Heart right ventricle (tissue), 16 donors: ENCODE results near the gene MPRIP. TPM values are rescaled to one million over a fixed set of nuclear protein-coding genes. Genes with fewer than 3 reads are reported as not detected.

Source experiments
- ATAC-seq, 8 donors: fragments of 200-7000 bp; cut with Tn5 transposase; one replicate each; pipeline ENCODE4 v1.9.1; 2020; ENCODE audit warnings: mild to moderate bottlenecking in 8 of 8, moderate library complexity in 8 of 8, moderate number of reproducible peaks in 1 of 8
- DNase-seq, 2 donors: peaks; one replicate each; pipeline ENCODE4 v3.0.0-alpha.2; 2020
- H3K27ac ChIP-seq, 10 donors: fragments of 200-600 bp; sonication (generic) in 2 of 10; one replicate each; pipeline versions ENCODE4 v1.5.0 to v1.8.0; 2020 to 2022; ENCODE audit warnings: mild to moderate bottlenecking in 3 of 10
- H3K27me3 ChIP-seq, 7 donors: fragments of 200-600 bp; one replicate each; pipeline ENCODE4 v1.8.0; 2021 to 2022; ENCODE audit warnings: mild to moderate bottlenecking in 2 of 7
- H3K36me3 ChIP-seq, 9 donors: fragments of 200-600 bp; sonication (generic) in 1 of 9; one replicate each; pipeline versions ENCODE4 v1.5.0 to v1.8.0; 2020 to 2022; ENCODE audit warnings: mild to moderate bottlenecking in 2 of 9
- H3K4me1 ChIP-seq, 9 donors: fragments of 200-600 bp; sonication (generic) in 1 of 9; one replicate each; pipeline versions ENCODE4 v1.5.0 to v1.8.0; 2020 to 2022; ENCODE audit warnings: mild to moderate bottlenecking in 4 of 9
- H3K4me3 ChIP-seq, 10 donors: fragments of 200-600 bp; sonication (generic) in 2 of 10; one replicate each; pipeline versions ENCODE4 v1.5.0 to v1.8.0; 2020 to 2022; ENCODE audit warnings: mild to moderate bottlenecking in 7 of 10, moderate library complexity in 2 of 10
- H3K9me3 ChIP-seq, 11 donors: fragments of 200-600 bp in 10 of 11; sonication (generic) in 2 of 11; one replicate each; pipeline versions ENCODE4 v1.5.0 to v1.8.0; 2013 to 2022; ENCODE audit warnings: mild to moderate bottlenecking in 2 of 11, control low read depth in 1 of 11, moderate library complexity in 1 of 11
- WGBS, 2 donors: extraction: QIAGEN DNeasy Blood & Tissue Kit; methylation state at CpG; one replicate each; pipeline ENCODE4 v1.1.7; 2013; ENCODE audit warnings: inconsistent platforms in 1 of 2; 5-methylcytosine and 5-hydroxymethylcytosine counted together
- intact Hi-C, 10 donors: fragments of 100-400 bp; cut with DNase I; formaldehyde crosslinking; loops; one replicate each; pipeline versions ENCODE4 v1.11.1 to v1.14.2; 2022
- polyA plus RNA-seq, 2 donors: library from polyadenylated mRNA; stranded (reverse); fragments of 200-250 nt; gene quantifications; one replicate each; pipeline ENCODE4 v1.2.3, GENCODE V29; 2013
- total RNA-seq, 10 donors: library from RNA; stranded (reverse); fragmentation: NEBNext Ultra II Directional in 3 of 10; extraction: Animal tissue kit (Norgen Biotek cat#: 25700) in 3 of 10; gene quantifications; one replicate each; pipeline versions ENCODE4 v1.2.1 to v1.2.4, GENCODE V29; 2021 to 2023
- TF ChIP-seq, protein P1 (sequence below), 9 donors: fragments of 200-600 bp; sonication (generic) in 2 of 9; IDR thresholded peaks; one replicate each; pipeline versions ENCODE4 v1.5.0 to v1.8.0; 2021 to 2022; ENCODE audit warnings: antibody characterized with exemption in 9 of 9, mild to moderate bottlenecking in 5 of 9, moderate library complexity in 1 of 9
- donor health status: Arrhythmogenic right ventricular cardiomyopathy.
- donor health status: ischemic (EF 13 %, LVEDD 7.1; RV severe dilation, severe dysfunction).
- donor health status: healthy with polysubstance abuse.
- donor health status: DM: no; HTN: yes; CAD: no.
- donor health status: DM: no; HTN: no; CAD: no.
- donor health status: ischemic (EF 25% LVEDD 6.9; RV normal size, moderate dysfunction).
- donor health status: ischemic (EF 25% LVEDD 5.7; RV mildly dilated, moderate dysfunction).
- donor health status: healthy.
- donor health status: DM: yes; HTN: yes; CAD: no.
- donor health status: Ischemic cardiomyopathy.
- donor health status: ischemic (EF 35%, LVEDD 5.7; RV mildly dilated, moderate dysfunction).
- donor health status: nonischemic (EF 11% LVEDD 7.7; RV severe dilation, severe dysfunction).
- donor health status: DM: yes; HTN: yes; CAD: no.
- donor health status: PGD.
- donor health status: ischemic (EF 29% LVEDD 5.4; RV normal size, mild dysfunction).
- donor health status: nonischemic (EF 23%, LVEDD 6.1; RV moderate dilation, normal function).

The MPRIP gene
- total and polyA plus RNA-seq, 12 donors, result 225 to 409 (median 321) TPM

DNA sequence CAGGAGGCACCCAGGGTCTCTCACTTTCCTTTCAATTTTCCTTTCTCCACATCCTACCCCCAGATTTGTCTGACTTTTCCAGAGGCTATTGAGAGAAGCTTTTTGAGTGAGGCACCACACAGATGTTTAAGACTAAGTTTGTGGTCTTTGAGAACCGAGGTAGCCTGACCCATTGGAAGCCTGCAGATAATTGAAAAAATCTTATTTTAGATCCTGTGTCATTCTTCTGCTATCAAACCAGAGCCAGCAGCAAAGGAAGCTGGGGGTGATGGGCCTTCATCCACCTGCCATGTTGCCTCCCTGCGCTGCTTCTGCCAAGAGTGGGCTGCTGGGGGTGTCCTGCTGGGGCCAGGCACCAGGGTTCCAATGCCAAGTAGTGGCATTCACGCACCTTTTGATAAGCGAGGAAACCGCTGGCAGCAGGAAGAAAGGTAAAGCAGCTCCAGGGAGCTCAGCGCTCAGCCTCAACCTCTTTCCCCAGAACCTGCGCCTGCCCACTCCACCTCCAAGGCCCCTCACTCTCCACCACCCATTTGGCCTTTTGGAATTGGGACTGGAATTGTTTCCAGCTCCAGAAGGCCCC, 55.6 kb downstream of the MPRIP start:
- no peak for ATAC-seq
- Histone ChIP-seq H3K36me3 (peaks cover 0 to 29% (median 0%) of the 10 kb centered on the region in 9 donors), H3K4me1 (peaks cover 43 to 100% (median 87%) of the 10 kb centered on the region in 9 donors), H3K27ac (peak overlapping the region; percentile 59 to 90 (median 74)), H3K27me3 (no peaks in the 10 kb centered on the region), H3K9me3 (no peaks in the 10 kb centered on the region), H3K4me3 (no peak overlapping the region)
- WGBS, 2 donors, result 68 to 71% methylated on average over 7 of the region's 7 CpGs
- TF ChIP-seq, protein P1, sequence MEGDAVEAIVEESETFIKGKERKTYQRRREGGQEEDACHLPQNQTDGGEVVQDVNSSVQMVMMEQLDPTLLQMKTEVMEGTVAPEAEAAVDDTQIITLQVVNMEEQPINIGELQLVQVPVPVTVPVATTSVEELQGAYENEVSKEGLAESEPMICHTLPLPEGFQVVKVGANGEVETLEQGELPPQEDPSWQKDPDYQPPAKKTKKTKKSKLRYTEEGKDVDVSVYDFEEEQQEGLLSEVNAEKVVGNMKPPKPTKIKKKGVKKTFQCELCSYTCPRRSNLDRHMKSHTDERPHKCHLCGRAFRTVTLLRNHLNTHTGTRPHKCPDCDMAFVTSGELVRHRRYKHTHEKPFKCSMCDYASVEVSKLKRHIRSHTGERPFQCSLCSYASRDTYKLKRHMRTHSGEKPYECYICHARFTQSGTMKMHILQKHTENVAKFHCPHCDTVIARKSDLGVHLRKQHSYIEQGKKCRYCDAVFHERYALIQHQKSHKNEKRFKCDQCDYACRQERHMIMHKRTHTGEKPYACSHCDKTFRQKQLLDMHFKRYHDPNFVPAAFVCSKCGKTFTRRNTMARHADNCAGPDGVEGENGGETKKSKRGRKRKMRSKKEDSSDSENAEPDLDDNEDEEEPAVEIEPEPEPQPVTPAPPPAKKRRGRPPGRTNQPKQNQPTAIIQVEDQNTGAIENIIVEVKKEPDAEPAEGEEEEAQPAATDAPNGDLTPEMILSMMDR (IDR thresholded peaks at IDR 0.05), result no peak
- intact Hi-C loops, result loop anchor here in 3 of 10 donors (5.0 to 10.0 kb wide), 3 partner anchors 46 to 56 kb away; partner anchors contain the start of gene MPRIP (in 2 of the 3)
- no peak for DNase-seq

DNA sequence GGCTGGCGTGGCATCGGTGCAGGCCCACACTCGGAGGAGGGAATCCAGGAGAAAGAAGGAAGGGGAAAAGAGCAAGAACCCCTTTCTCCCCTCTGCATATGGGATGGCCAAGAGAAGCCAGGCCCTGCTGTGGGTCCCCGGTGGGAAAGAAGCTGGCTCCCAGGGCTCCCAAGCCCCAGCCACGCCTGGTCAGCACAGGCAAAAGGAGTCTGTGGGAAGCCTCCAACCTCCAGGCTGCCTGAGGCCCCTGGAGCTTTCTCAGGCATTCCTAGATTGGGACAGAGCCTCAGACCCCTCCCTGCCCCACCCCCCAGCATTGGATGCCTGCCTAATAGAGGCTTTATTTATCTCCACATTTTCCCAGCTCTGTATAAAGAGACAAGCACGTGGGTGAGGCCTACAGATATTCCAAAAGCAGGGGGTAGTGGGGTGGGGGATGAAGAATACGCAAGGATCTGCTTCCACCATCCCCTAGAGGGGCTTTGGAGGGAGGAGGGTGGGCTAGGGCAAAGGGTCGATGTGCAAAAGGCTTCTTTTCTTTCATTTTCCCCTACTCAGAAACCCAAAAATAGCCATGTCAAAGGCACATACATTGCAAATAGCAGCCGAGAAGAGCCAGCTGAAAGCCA, 56.4 kb downstream of the MPRIP start:
- H3K4me1 ChIP-seq, result peaks cover 46 to 100% (median 87%) of the 10 kb centered on the region in 9 donors
- H3K9me3 ChIP-seq, result no peaks in the 10 kb centered on the region
- H3K27ac ChIP-seq, result peak overlapping the region; percentile 59 to 90 (median 74)
- intact Hi-C loops, result loop anchor here in 3 of 10 donors (5.0 to 10.0 kb wide), 3 partner anchors 46 to 56 kb away; partner anchors contain the start of gene MPRIP (in 2 of the 3)
- no peaks in the 10 kb centered on the region for H3K27me3 ChIP-seq
- ATAC-seq, result peak; percentile 48 to 80 (median 64)
- TF ChIP-seq, protein P1 (IDR thresholded peaks at IDR 0.05), result no peak
- no peak overlapping the region for H3K4me3 ChIP-seq
- DNase-seq, result peak; percentile 68 to 79
- 28 to 43% methylated on average over 9 of the region's 9 CpGs for WGBS, 2 donors
- H3K36me3 ChIP-seq, result peaks cover 0 to 30% (median 0%) of the 10 kb centered on the region in 9 donors

DNA sequence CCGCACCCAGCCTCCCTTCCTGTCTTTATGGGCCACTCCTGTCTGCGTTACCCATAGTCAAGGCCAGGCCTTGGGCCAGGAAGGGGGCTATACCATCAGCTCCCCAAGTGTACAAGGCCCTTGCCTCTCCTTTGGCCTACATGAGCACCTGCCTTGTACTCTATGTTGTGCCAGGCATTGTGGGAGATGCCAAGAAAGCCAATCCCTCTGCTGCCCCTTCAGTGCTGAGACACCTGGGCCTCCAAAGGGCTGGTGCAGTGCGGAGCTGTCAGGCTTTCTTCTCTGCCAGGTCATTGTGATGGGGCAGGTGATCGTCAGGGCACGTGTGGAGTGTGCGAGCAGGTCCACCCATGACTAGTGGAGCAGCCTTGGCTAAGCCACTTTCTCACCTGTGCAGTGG, 59.9 kb downstream of the MPRIP start:
- H3K4me1 ChIP-seq, result peaks cover 50 to 100% (median 90%) of the 10 kb centered on the region in 9 donors
- intact Hi-C loops, result loop anchor here in 1 of 10 donors (10.0 kb wide), 1 partner anchor 57 kb away; the partner anchor contains the start of gene MPRIP
- no peak for ATAC-seq

DNA sequence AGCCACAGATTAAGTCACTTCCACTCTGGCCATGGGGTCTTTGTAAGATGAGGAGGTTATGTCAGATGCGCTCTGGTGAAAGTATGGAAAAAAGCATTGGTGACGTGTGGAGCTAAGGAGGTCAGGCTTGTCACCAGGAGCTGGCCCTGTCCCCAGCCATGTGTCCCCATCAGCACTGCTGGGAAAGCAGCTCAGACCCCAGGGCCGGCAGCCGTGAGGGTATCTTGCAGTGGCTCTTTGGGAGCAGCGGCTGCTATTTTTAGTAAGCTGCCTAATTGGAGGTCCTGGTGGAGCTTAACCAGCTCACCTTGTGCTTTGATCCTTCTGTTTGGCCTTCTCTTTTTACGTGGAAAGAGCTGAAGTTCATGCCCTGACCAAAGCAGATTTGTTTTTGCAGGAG, 60.9 kb downstream of the MPRIP start:
- Histone ChIP-seq H3K27ac (peak overlapping the region in 9 of 10 donors; percentile 26 to 90 (median 75)), H3K4me3 (no peak overlapping the region), H3K4me1 (peaks cover 51 to 100% (median 90%) of the 10 kb centered on the region in 9 donors), H3K27me3 (no peaks in the 10 kb centered on the region), H3K9me3 (no peaks in the 10 kb centered on the region), H3K36me3 (peaks cover 0 to 23% (median 0%) of the 10 kb centered on the region in 9 donors)
- DNase-seq, result no peak
- intact Hi-C loops, result loop anchor here in 1 of 10 donors (10.0 kb wide), 1 partner anchor 58 kb away; the partner anchor contains the start of gene MPRIP
- ATAC-seq, result peak in 7 of 8 donors; percentile 12 to 67 (median 31)
- TF ChIP-seq, protein P1 (IDR thresholded peaks at IDR 0.05), result no peak
- WGBS, 2 donors, result 44 to 53% methylated on average over 6 of the region's 6 CpGs

More for the DNA sequence above, 59.9 kb downstream of the MPRIP start:
- H3K9me3 ChIP-seq, result no peaks in the 10 kb centered on the region
- TF ChIP-seq, protein P1 (IDR thresholded peaks at IDR 0.05), result no peak
- no peak for DNase-seq
- peak overlapping the region in 9 of 10 donors; percentile 26 to 90 (median 75) for H3K27ac ChIP-seq
- WGBS, 2 donors, result 88 to 96% methylated on average over 6 of the region's 6 CpGs
- peaks cover 0 to 27% (median 0%) of the 10 kb centered on the region in 9 donors for H3K36me3 ChIP-seq
- no peak overlapping the region for H3K4me3 ChIP-seq
- no peaks in the 10 kb centered on the region for H3K27me3 ChIP-seq
